GM12892 (cell line): Measurements from ENCODE around the gene LNPEP.

Experiments used
- POLR2A ChIP-seq: IDR thresholded peaks from 2 replicates; pipeline ENCODE4 v1.6.1; 2011; ENCODE audit warnings: low read depth, low read length, control low read depth
- POLR2AphosphoS5 ChIP-seq: IDR thresholded peaks from 2 replicates; pipeline ENCODE4 v1.6.1; 2011; ENCODE audit warnings: low read depth, low read length, control low read depth

DNA sequence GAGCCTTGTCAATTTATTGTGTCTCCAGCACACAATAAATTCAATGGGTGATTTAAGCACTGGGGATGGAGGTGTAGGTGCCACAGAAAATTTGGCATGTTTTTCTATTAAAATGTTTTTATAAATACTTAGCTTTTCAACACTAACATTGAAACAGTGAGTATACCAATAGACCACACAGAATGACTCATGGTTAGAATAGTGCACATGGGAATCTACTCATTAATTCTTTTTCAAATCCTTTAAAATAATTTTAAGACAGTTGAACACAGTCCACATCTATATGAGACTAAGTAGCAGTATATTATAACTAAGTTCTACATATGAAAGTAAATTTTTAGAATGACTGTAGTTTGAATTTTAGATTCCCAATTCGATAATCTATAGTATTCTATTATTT is 67.1 kb downstream of the LNPEP start:
- no peak for TF ChIP-seq POLR2AphosphoS5
- no peak for TF ChIP-seq POLR2A
